ENCODE measurements around the gene ZMYND10. TPM values are rescaled to one million over a fixed set of nuclear protein-coding genes. Genes with fewer than 3 reads are reported as not detected.

ZMYND10 gene
- total RNA-seq, 1 donor from 2014 or later = 0.39 TPM

- Mint-ChIP-seq H3K4me1 (ENCODE audit: low read depth, unreplicated experiment) (peaks cover 11% of the 10 kb centered on the region), H3K36me3 (ENCODE audit: low read depth, unreplicated experiment) (no peaks in the 10 kb centered on the region), H3K9me3 (ENCODE audit: unreplicated experiment) (no peaks in the 10 kb centered on the region), H3K27ac (ENCODE audit: unreplicated experiment) (no peak overlapping the region), H3K4me3 (ENCODE audit: unreplicated experiment) (no peak overlapping the region), H3K27me3 (ENCODE audit: low read depth, unreplicated experiment) (no peaks in the 10 kb centered on the region)
- no peaks in the 10 kb centered on the region for H3K36me3 ChIP-seq (ENCODE audit: insufficient read depth, low read length)
- no peaks in the 10 kb centered on the region for H3K9me3 ChIP-seq (ENCODE audit: insufficient read depth, low read depth, low read length)
- H3K79me2 ChIP-seq (ENCODE audit: insufficient read depth, low read length) = peaks cover 7% of the 10 kb centered on the region
- H3K4me3 ChIP-seq (ENCODE audit: insufficient read depth, low read depth, low read length) = no peak overlapping the region
- H4K20me1 ChIP-seq (ENCODE audit: insufficient read depth, low read length) = no peaks in the 10 kb centered on the region
- no peaks in the 10 kb centered on the region for H3K27me3 ChIP-seq (ENCODE audit: insufficient read depth, low read length)
- H3K4me1 ChIP-seq (ENCODE audit: insufficient read depth, low read length) = peaks cover 22% of the 10 kb centered on the region
- no peak overlapping the region for H3K4me2 ChIP-seq (ENCODE audit: low read length)
- TF ChIP-seq CTCF (IDR thresholded peaks at IDR 0.05; ENCODE audit: insufficient read depth, low read depth, low read length) (no peak), EZH2 (IDR thresholded peaks at IDR 0.05; ENCODE audit: insufficient read depth, low read length) (no peak)
- H3K27ac ChIP-seq (ENCODE audit: low read depth, low read length) = no peak overlapping the region
- no peak for FAIRE-seq
- no peak overlapping the region for H2AFZ ChIP-seq (ENCODE audit: low read depth, low read length)
- DNase-seq (ENCODE audit: low read depth) = no peak
- no peak overlapping the region for H3K9ac ChIP-seq (ENCODE audit: low read length)
These were observed 48.2 kb downstream of the ZMYND10 start for GRCh38 chr3:50297384-50297775.

- peaks cover 22% of the 10 kb centered on the region for H3K4me1 ChIP-seq (ENCODE audit: insufficient read depth, low read length)
- H3K27ac Mint-ChIP-seq (ENCODE audit: unreplicated experiment) = no peak overlapping the region
- peaks cover 11% of the 10 kb centered on the region for H3K4me1 Mint-ChIP-seq (ENCODE audit: low read depth, unreplicated experiment)
- no peak for DNase-seq (ENCODE audit: low read depth)
- no peak for FAIRE-seq
- no peak overlapping the region for H3K4me3 Mint-ChIP-seq (ENCODE audit: unreplicated experiment)
- no peak for TF ChIP-seq CTCF (IDR thresholded peaks at IDR 0.05; ENCODE audit: insufficient read depth, low read depth, low read length)
- TF ChIP-seq EZH2 (IDR thresholded peaks at IDR 0.05; ENCODE audit: insufficient read depth, low read length) = no peak
- no peaks in the 10 kb centered on the region for H3K36me3 Mint-ChIP-seq (ENCODE audit: low read depth, unreplicated experiment)
- H3K9ac ChIP-seq (ENCODE audit: low read length) = no peak overlapping the region
- no peaks in the 10 kb centered on the region for H3K9me3 ChIP-seq (ENCODE audit: insufficient read depth, low read depth, low read length)
- no peaks in the 10 kb centered on the region for H3K9me3 Mint-ChIP-seq (ENCODE audit: unreplicated experiment)
- no peak overlapping the region for H3K4me2 ChIP-seq (ENCODE audit: low read length)
- H3K27ac ChIP-seq (ENCODE audit: low read depth, low read length) = no peak overlapping the region
- H3K4me3 ChIP-seq (ENCODE audit: insufficient read depth, low read depth, low read length) = no peak overlapping the region
- no peak overlapping the region for H2AFZ ChIP-seq (ENCODE audit: low read depth, low read length)
- H3K79me2 ChIP-seq (ENCODE audit: insufficient read depth, low read length) = peaks cover 10% of the 10 kb centered on the region
- no peaks in the 10 kb centered on the region for H3K36me3 ChIP-seq (ENCODE audit: insufficient read depth, low read length)
- no peaks in the 10 kb centered on the region for H4K20me1 ChIP-seq (ENCODE audit: insufficient read depth, low read length)
- H3K27me3 Mint-ChIP-seq (ENCODE audit: low read depth, unreplicated experiment) = no peaks in the 10 kb centered on the region
- H3K27me3 ChIP-seq (ENCODE audit: insufficient read depth, low read length) = no peaks in the 10 kb centered on the region
These were observed 48.7 kb downstream of the ZMYND10 start for GRCh38 chr3:50296721-50297383.

Data from astrocyte (in vitro differentiated cells and primary cell).